ENCODE results near the gene SMARCE1.
A peak's percentile ranks its signal among the peaks of the same experiment; 100 is the strongest.

Gene SMARCE1

DNA sequence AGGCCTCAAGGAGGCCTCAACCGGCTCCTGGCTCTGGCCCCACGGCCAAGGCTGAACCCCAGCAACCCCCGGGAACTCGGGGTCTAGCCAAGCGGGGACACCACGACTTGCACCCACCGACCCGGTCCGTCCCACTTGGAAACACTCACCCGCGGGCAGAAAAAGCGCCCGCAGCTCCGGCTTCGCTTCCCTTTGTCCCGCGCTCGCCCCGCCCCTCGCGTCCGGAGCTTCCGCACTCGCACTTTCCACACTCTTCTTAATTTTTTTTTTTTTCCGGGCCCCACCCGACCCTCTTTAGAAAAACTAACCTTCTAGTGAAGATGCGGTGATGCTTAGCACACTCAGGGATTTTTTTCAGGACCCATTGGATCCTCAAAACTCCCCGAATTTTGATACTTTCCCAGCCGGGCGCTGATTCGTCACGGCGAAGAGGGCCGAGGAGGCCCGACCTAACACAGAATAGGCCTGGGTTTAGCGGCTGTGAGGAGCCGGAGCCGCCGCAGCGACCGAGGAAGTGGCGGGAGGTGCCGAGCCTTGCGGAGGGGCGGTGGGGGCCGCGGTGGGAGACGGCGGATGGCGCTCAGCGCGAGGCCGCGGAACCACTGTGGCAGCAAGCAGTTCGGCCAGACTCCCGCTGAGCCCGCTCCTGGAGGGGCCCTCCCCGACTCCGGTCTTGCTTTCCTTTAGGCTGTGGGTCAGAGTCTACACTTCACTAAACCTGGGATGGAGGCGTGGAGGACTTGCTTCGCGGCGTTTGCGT lies at the start of gene SMARCE1:
SMARCE1 (minus strand) TSS at position 195 of the 760 bp plus-strand sequence. CDS start 2,016 bp downstream, outside the sequence.
- Histone ChIP-seq H3K9ac (ENCODE audit: low read length in 5 of 5) (peak within 1 kb of the TSS; percentile 96 to 100 (median 100)), H3K27ac (ENCODE audit: low read depth, low read length) (peak within 1 kb of the TSS; percentile 99), H3K27me3 (ENCODE audit: control insufficient read depth in 5 of 5, insufficient read depth in 4 of 5, low read length in 5 of 5) (no peaks in the 10 kb centered on the region), H3K36me3 (ENCODE audit: control insufficient read depth in 5 of 5, insufficient read depth in 5 of 5, low read length in 5 of 5) (peaks cover 3 to 20% (median 12%) of the 10 kb centered on the region in 5 donors), H3K9me3 (ENCODE audit: control insufficient read depth in 5 of 5, low read length in 5 of 5) (no peaks in the 10 kb centered on the region), H3K4me3 (ENCODE audit: low read depth in 1 of 5, low read length in 5 of 5) (peak within 1 kb of the TSS; percentile 77 to 98 (median 96)), H3K4me1 (ENCODE audit: control insufficient read depth in 5 of 5, insufficient read depth in 5 of 5, low read length in 5 of 5) (peaks cover 4 to 26% (median 23%) of the 10 kb centered on the region in 5 donors)

DNA sequence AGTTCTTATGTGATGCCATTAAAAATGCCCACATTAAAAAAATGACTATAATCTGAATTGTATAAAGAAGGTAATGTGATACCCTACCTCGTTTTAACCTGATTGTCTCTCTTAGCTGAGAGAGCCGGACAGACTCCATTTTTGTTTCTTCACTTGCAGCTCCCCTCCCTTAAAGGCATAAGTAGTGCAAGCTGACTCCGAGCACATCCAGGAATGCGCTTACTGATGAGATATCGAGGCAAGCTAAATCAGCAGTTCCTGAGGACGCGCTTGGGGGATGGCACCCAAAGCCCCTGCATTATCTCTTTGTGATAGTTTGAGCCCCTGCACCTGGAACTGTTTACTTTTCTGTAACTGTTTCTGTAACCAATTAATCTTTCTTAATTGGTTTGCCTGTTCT lies 49.7 kb upstream of the SMARCE1 start:
- no peaks in the 10 kb centered on the region for H3K9me3 ChIP-seq (ENCODE audit: control insufficient read depth in 5 of 5, low read length in 5 of 5)
- no peak overlapping the region for H3K9ac ChIP-seq (ENCODE audit: low read length in 5 of 5)
- no peak overlapping the region for H3K27ac ChIP-seq (ENCODE audit: low read depth, low read length)
- peaks cover 0 to 6% (median 3%) of the 10 kb centered on the region in 5 donors for H3K27me3 ChIP-seq (ENCODE audit: control insufficient read depth in 5 of 5, insufficient read depth in 4 of 5, low read length in 5 of 5)
- peaks cover 0 to 12% (median 5%) of the 10 kb centered on the region in 5 donors for H3K4me1 ChIP-seq (ENCODE audit: control insufficient read depth in 5 of 5, insufficient read depth in 5 of 5, low read length in 5 of 5)
- no peak overlapping the region for H3K4me3 ChIP-seq (ENCODE audit: low read depth in 1 of 5, low read length in 5 of 5)
- H3K36me3 ChIP-seq (ENCODE audit: control insufficient read depth in 5 of 5, insufficient read depth in 5 of 5, low read length in 5 of 5) = no peaks in the 10 kb centered on the region

DNA sequence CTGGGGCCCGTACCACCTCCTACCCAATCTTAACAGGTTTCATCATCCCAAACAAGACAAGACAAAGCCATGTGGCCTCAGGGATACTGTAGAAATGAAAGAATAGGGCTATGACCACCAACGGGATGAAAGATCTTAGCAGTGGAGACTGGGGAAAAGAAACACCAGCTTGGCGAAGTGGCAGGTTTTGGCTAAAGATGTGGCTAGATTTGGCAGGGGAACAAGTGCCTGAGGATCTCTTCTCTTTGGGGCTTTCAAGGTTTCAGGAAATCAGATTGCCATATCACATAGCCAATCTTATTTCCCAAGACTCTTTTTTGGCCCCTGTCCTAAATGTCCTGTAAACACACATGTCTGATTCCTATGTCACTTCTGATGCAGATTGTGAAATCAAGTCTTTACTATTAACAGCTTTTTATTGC lies 49.0 kb upstream of the SMARCE1 start:
- no peak overlapping the region for H3K4me3 ChIP-seq (ENCODE audit: low read depth in 1 of 5, low read length in 5 of 5)
- H3K9me3 ChIP-seq (ENCODE audit: control insufficient read depth in 5 of 5, low read length in 5 of 5) = no peaks in the 10 kb centered on the region
- no peak overlapping the region for H3K9ac ChIP-seq (ENCODE audit: low read length in 5 of 5)
- peaks cover 0 to 12% (median 5%) of the 10 kb centered on the region in 5 donors for H3K4me1 ChIP-seq (ENCODE audit: control insufficient read depth in 5 of 5, insufficient read depth in 5 of 5, low read length in 5 of 5)
- H3K36me3 ChIP-seq (ENCODE audit: control insufficient read depth in 5 of 5, insufficient read depth in 5 of 5, low read length in 5 of 5) = no peaks in the 10 kb centered on the region
- H3K27ac ChIP-seq (ENCODE audit: low read depth, low read length) = no peak overlapping the region
- H3K27me3 ChIP-seq (ENCODE audit: control insufficient read depth in 5 of 5, insufficient read depth in 4 of 5, low read length in 5 of 5) = peaks cover 0 to 6% (median 3%) of the 10 kb centered on the region in 5 donors

DNA sequence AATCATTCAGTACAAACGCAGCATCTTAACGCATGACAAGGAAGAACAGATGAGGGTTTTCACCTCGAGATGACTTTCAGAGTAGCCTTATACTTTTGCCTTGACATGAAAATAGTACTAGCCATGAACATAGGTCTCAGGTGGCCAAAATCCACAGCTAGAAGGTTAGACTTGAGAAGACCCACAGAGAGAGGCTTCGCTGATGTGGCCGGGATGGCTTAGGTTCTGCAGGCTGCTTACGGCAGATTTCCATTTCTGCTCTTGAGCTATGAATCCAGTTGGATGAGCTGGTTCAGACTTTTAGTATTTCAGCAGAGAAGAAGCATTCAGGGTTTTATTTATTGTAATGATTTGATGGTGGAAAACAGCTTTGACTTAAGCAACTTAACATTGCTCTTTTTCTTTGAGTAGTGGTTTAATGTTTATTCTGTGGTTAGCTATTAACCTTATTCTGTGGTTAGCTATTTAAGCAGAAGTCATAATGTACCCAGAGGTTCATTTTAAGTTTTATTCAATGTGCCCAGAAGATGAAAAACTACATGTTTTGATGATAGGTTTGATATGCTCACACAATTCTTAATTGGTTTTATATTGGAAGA lies 48.4 kb upstream of the SMARCE1 start:
- no peak overlapping the region for H3K27ac ChIP-seq (ENCODE audit: low read depth, low read length)
- H3K9ac ChIP-seq (ENCODE audit: low read length in 5 of 5) = no peak overlapping the region
- H3K27me3 ChIP-seq (ENCODE audit: control insufficient read depth in 5 of 5, insufficient read depth in 4 of 5, low read length in 5 of 5) = peaks cover 0 to 6% (median 2%) of the 10 kb centered on the region in 5 donors
- H3K36me3 ChIP-seq (ENCODE audit: control insufficient read depth in 5 of 5, insufficient read depth in 5 of 5, low read length in 5 of 5) = no peaks in the 10 kb centered on the region
- H3K9me3 ChIP-seq (ENCODE audit: control insufficient read depth in 5 of 5, low read length in 5 of 5) = no peaks in the 10 kb centered on the region
- H3K4me1 ChIP-seq (ENCODE audit: control insufficient read depth in 5 of 5, insufficient read depth in 5 of 5, low read length in 5 of 5) = peaks cover 0 to 12% (median 5%) of the 10 kb centered on the region in 5 donors
- no peak overlapping the region for H3K4me3 ChIP-seq (ENCODE audit: low read depth in 1 of 5, low read length in 5 of 5)

DNA sequence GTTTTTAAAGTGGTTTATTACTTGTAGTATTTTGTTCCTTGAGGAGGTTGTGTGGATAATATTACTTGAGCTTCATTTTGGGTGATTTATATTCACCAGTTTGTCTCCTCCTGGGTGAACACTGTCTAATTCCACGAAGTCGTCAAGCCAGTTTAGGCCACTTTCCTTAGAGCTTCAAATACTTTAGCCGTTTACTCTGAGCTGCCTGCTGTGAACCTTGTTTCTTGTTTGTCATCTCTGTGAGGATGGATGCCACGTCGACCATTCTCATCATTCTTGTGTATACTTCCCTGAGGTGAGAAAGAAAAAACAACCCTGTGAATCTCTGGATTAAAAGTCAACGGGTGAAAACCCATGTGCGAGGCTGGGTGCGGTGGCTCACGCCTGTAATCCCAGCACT lies 47.0 kb upstream of the SMARCE1 start:
- Histone ChIP-seq H3K9ac (ENCODE audit: low read length in 5 of 5) (no peak overlapping the region), H3K4me3 (ENCODE audit: low read depth in 1 of 5, low read length in 5 of 5) (no peak overlapping the region), H3K27ac (ENCODE audit: low read depth, low read length) (no peak overlapping the region), H3K9me3 (ENCODE audit: control insufficient read depth in 5 of 5, low read length in 5 of 5) (no peaks in the 10 kb centered on the region), H3K36me3 (ENCODE audit: control insufficient read depth in 5 of 5, insufficient read depth in 5 of 5, low read length in 5 of 5) (no peaks in the 10 kb centered on the region), H3K27me3 (ENCODE audit: control insufficient read depth in 5 of 5, insufficient read depth in 4 of 5, low read length in 5 of 5) (peaks cover 0 to 6% (median 0%) of the 10 kb centered on the region in 5 donors), H3K4me1 (ENCODE audit: control insufficient read depth in 5 of 5, insufficient read depth in 5 of 5, low read length in 5 of 5) (peaks cover 0 to 6% (median 0%) of the 10 kb centered on the region in 5 donors)

DNA sequence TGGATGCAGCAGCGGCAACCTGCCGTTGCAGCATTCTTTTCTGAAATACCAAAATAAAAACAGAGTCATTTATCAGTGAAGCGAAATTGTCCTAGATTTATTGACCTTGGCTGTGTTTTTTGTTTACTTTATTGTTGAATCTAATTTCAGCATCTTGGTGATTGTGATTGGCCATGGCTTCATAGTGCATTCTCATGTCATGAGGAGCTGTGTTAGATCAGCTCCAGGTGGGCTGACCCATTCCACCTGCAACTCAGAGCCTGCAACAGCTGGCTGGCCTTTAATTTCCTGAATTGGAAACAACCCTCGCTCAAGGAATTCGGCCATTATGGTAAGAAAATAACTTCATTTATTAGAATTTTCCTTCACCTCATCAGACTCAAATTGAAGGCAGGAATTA lies 39.5 kb upstream of the SMARCE1 start:
- Histone ChIP-seq H3K9ac (ENCODE audit: low read length in 5 of 5) (no peak overlapping the region), H3K27me3 (ENCODE audit: control insufficient read depth in 5 of 5, insufficient read depth in 4 of 5, low read length in 5 of 5) (peaks cover 0 to 3% (median 0%) of the 10 kb centered on the region in 5 donors), H3K36me3 (ENCODE audit: control insufficient read depth in 5 of 5, insufficient read depth in 5 of 5, low read length in 5 of 5) (no peaks in the 10 kb centered on the region), H3K27ac (ENCODE audit: low read depth, low read length) (no peak overlapping the region), H3K9me3 (ENCODE audit: control insufficient read depth in 5 of 5, low read length in 5 of 5) (no peaks in the 10 kb centered on the region), H3K4me1 (ENCODE audit: control insufficient read depth in 5 of 5, insufficient read depth in 5 of 5, low read length in 5 of 5) (no peaks in the 10 kb centered on the region), H3K4me3 (ENCODE audit: low read depth in 1 of 5, low read length in 5 of 5) (no peak overlapping the region)

DNA sequence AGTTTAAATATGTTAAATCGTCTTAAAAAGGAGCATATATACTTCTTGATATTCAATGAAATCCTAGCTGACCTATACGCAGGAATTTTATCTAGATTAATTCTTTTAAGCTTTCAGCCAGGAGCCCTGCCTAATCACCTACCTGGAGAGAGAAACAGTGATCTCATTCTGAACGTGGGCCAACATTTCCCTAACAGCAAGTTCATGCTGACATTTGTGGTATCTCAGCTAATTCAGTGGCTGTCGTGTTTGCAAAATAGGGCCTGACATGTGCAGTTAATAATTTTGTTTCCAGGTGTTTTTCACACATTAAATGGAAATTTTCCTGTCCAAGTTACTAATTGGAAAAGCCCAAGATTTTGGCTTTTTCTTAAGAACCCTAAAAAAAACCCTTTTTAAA lies 38.6 kb upstream of the SMARCE1 start:
- Histone ChIP-seq H3K9me3 (ENCODE audit: control insufficient read depth in 5 of 5, low read length in 5 of 5) (no peaks in the 10 kb centered on the region), H3K9ac (ENCODE audit: low read length in 5 of 5) (no peak overlapping the region), H3K4me1 (ENCODE audit: control insufficient read depth in 5 of 5, insufficient read depth in 5 of 5, low read length in 5 of 5) (no peaks in the 10 kb centered on the region), H3K27ac (ENCODE audit: low read depth, low read length) (no peak overlapping the region), H3K27me3 (ENCODE audit: control insufficient read depth in 5 of 5, insufficient read depth in 4 of 5, low read length in 5 of 5) (peaks cover 0 to 4% (median 0%) of the 10 kb centered on the region in 5 donors), H3K36me3 (ENCODE audit: control insufficient read depth in 5 of 5, insufficient read depth in 5 of 5, low read length in 5 of 5) (no peaks in the 10 kb centered on the region), H3K4me3 (ENCODE audit: low read depth in 1 of 5, low read length in 5 of 5) (no peak overlapping the region)

DNA sequence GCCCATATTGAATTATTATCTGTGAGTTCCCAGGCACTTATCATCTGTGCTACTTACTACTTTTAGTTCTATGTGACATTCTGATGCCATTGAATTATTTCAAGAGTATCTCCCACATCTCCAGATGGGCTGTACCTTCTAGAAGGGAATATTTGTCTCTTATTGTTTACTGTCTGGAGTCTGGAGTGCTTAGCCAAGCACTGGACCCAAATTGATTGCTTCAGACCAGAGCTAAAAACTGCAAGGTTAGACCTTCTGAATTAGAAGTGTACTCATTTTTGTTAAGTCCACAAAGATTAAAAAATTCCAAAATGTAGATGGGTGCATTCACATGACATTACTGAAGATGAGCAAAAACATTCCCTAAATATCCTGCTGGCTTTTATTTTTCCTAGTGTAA lies 33.4 kb upstream of the SMARCE1 start:
- no peaks in the 10 kb centered on the region for H3K4me1 ChIP-seq (ENCODE audit: control insufficient read depth in 5 of 5, insufficient read depth in 5 of 5, low read length in 5 of 5)
- no peaks in the 10 kb centered on the region for H3K36me3 ChIP-seq (ENCODE audit: control insufficient read depth in 5 of 5, insufficient read depth in 5 of 5, low read length in 5 of 5)

DNA sequence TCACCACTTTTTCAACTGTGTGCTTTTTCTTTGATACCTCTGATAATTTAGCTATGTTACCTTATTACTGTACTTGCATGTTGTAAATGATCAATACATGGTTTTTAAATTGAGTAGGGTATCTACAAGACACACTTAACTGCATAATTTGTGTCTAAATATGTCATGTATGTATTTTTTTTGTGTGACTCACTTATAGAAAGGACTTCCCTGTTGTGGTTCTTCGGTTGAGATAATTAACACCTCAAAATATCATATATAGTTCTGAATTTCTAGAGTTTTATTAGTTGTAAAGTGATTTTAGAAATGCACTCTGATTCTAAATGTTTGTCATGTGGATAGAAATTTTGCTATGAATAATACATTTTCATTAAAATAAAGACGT lies 31.9 kb upstream of the SMARCE1 start:
- Histone ChIP-seq H3K27me3 (ENCODE audit: control insufficient read depth in 5 of 5, insufficient read depth in 4 of 5, low read length in 5 of 5) (peaks cover 4 to 7% (median 7%) of the 10 kb centered on the region in 5 donors), H3K4me3 (ENCODE audit: low read depth in 1 of 5, low read length in 5 of 5) (no peak overlapping the region)

More for the DNA sequence above, 33.4 kb upstream of the SMARCE1 start:
- Histone ChIP-seq H3K27me3 (ENCODE audit: control insufficient read depth in 5 of 5, insufficient read depth in 4 of 5, low read length in 5 of 5) (peaks cover 2 to 7% (median 5%) of the 10 kb centered on the region in 5 donors), H3K27ac (ENCODE audit: low read depth, low read length) (no peak overlapping the region), H3K9me3 (ENCODE audit: control insufficient read depth in 5 of 5, low read length in 5 of 5) (no peaks in the 10 kb centered on the region), H3K4me3 (ENCODE audit: low read depth in 1 of 5, low read length in 5 of 5) (no peak overlapping the region), H3K9ac (ENCODE audit: low read length in 5 of 5) (no peak overlapping the region)

DNA sequence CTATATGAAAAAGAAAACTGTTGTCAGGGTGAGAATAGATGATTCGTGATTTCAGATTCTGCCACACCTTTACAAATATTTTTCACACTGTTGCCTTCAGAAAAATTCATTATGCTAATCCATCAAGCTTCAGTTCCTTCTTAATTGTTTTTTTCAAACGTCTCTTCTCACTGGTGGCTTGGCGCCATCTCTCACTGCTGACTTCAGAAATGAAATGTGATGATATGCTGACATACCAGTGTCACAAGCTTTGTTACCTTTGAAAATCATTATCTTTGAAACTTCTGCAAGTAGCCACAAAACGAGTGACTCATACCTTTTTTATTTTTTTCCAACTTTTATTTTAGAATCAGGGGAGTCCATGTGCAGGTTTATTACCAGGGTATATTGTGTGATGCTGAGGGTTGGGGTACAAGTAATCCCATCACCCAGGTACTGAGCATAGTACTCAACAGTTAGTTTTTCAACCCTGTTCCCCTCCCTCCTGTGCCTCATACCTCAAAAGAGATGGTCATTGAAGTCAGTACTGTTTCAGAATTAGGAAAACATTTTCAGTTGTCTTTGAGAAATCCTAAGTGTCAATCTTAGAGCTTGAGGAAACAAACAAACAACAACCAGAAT lies 31.4 kb upstream of the SMARCE1 start:
- Histone ChIP-seq H3K36me3 (ENCODE audit: control insufficient read depth in 5 of 5, insufficient read depth in 5 of 5, low read length in 5 of 5) (no peaks in the 10 kb centered on the region), H3K4me3 (ENCODE audit: low read depth in 1 of 5, low read length in 5 of 5) (no peak overlapping the region), H3K4me1 (ENCODE audit: control insufficient read depth in 5 of 5, insufficient read depth in 5 of 5, low read length in 5 of 5) (no peaks in the 10 kb centered on the region), H3K27me3 (ENCODE audit: control insufficient read depth in 5 of 5, insufficient read depth in 4 of 5, low read length in 5 of 5) (peaks cover 4 to 7% (median 7%) of the 10 kb centered on the region in 5 donors), H3K27ac (ENCODE audit: low read depth, low read length) (no peak overlapping the region), H3K9me3 (ENCODE audit: control insufficient read depth in 5 of 5, low read length in 5 of 5) (no peaks in the 10 kb centered on the region), H3K9ac (ENCODE audit: low read length in 5 of 5) (no peak overlapping the region)

More for the DNA sequence above, 31.9 kb upstream of the SMARCE1 start:
- H3K4me1 ChIP-seq (ENCODE audit: control insufficient read depth in 5 of 5, insufficient read depth in 5 of 5, low read length in 5 of 5) = no peaks in the 10 kb centered on the region
- no peak overlapping the region for H3K9ac ChIP-seq (ENCODE audit: low read length in 5 of 5)
- no peaks in the 10 kb centered on the region for H3K9me3 ChIP-seq (ENCODE audit: control insufficient read depth in 5 of 5, low read length in 5 of 5)
- H3K36me3 ChIP-seq (ENCODE audit: control insufficient read depth in 5 of 5, insufficient read depth in 5 of 5, low read length in 5 of 5) = no peaks in the 10 kb centered on the region
- no peak overlapping the region for H3K27ac ChIP-seq (ENCODE audit: low read depth, low read length)
